ENCODE measurements around the gene SLC6A11. TPM values are rescaled to one million over a fixed set of nuclear protein-coding genes. Genes with fewer than 3 reads are reported as not detected.
A peak's percentile ranks its signal among the peaks of the same experiment; 100 is the strongest.

The SLC6A11 gene
- total and polyA plus RNA-seq, 2 of the 8 experiments (the other 6 are each of a cell fraction or from before 2014, with no cell fraction given), result 0.78 to 1.5 TPM

DNA sequence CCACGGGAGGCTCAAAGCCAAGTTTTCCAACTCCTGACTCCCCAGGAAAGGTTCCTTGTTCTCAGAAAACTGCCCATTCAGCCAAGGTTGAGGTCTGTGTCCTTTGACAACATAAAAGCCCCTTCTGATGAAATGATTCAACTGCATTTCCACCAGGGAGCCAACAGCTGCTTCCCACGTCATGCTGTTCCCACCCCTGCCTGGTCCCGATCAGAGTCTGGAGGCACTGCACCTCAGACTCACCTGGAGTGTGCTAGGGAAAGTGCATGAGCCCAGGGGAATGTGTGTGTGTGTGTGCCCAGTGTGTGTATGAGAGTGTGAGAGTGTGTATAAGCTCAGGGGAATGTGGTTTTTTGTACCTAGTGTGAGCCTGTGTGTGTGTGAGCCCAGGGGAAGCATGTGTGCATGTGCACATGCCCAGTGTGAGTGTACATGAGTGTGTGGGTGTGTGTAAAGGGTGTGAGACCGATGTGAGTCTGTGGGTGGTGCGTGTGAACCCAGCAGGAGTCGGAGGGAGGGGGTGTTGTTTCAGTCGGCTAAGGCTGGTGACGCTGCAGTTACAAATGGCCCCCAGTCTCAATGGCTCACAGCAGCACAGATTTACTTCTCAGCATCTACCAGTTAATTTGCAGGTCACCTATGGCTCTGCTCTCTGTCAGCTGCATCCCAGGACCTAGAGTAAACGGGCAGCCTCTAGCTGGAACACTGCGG lies 156.2 kb downstream of the SLC6A11 start:
- Histone ChIP-seq H3K79me2 (ENCODE audit: control insufficient read depth in 1 of 2, insufficient read depth in 2 of 2, low read length in 2 of 2) (no peaks in the 10 kb centered on the region), H3K79me1 (ENCODE audit: low read depth, low read length) (no peaks in the 10 kb centered on the region), H3K9me3 (ENCODE audit: insufficient read depth in 2 of 2, low read depth in 1 of 2, low read length in 1 of 2) (no peaks in the 10 kb centered on the region), H3K4me2 (ENCODE audit: insufficient read depth in 1 of 2, low read depth in 2 of 2, low read length in 2 of 2) (peak overlapping the region in 1 of 2 experiments; percentile 15; a peak in 1 of 4 replicates), H3K4me1 (replicated peaks in 1 of 4; ENCODE audit: control insufficient read depth in 3 of 4, insufficient read depth in 4 of 4, low read length in 3 of 4) (peaks cover 5 to 16% (median 11%) of the 10 kb centered on the region in 4 experiments), H3K27me3 (replicated peaks in 1 of 4; ENCODE audit: control insufficient read depth in 3 of 4, extremely low read depth in 1 of 4, insufficient read depth in 3 of 4, low read length in 3 of 4) (no peaks in the 10 kb centered on the region; a peak in 3 of 7 replicates), H3K23ac (ENCODE audit: insufficient read length) (no peak overlapping the region), H3K4me3 (ENCODE audit: extremely low read depth in 1 of 4, insufficient read depth in 2 of 4, low read depth in 3 of 4, low read length in 4 of 4) (no peak overlapping the region), H3K18ac (ENCODE audit: extremely low read depth, low read length) (peak overlapping the region; percentile 75; the same call in 1 of the 2 replicates), H2BK12ac (ENCODE audit: low read depth, low read length) (peak overlapping the region; percentile 94; the same call in 1 of the 2 replicates), H4K5ac (ENCODE audit: insufficient read length, low read depth, low read length) (no peak overlapping the region), H3K14ac (ENCODE audit: insufficient read length) (peak overlapping the region; percentile 2), H3K9ac (replicated peaks in 1 of 4; ENCODE audit: extremely low read depth in 1 of 4, low read depth in 3 of 4, low read length in 3 of 4) (no peak overlapping the region), H2BK20ac (ENCODE audit: low read length) (peak overlapping the region; percentile 66; the same call in 1 of the 2 replicates), H3K27ac (ENCODE audit: low read depth, low read length) (no peak overlapping the region), H2AK5ac (ENCODE audit: low read depth, low read length) (no peak overlapping the region; the same call in 1 of the 2 replicates), H2AFZ (ENCODE audit: low read length) (peak overlapping the region; percentile 7; the same call in 1 of the 2 replicates), H4K20me1 (replicated peaks in 1 of 2; ENCODE audit: control insufficient read depth in 1 of 2, insufficient read depth in 2 of 2, low read length in 2 of 2) (no peaks in the 10 kb centered on the region), H3K36me3 (ENCODE audit: control insufficient read depth in 2 of 4, insufficient read depth in 4 of 4, low read length in 3 of 4) (no peaks in the 10 kb centered on the region; a peak in 1 of 8 replicates), H4K91ac (replicated peaks; ENCODE audit: insufficient read length, low read length) (peak overlapping the region; percentile 53), H2BK120ac (replicated peaks; ENCODE audit: low read depth, low read length) (no peak overlapping the region), H2BK15ac (ENCODE audit: low read length) (peak overlapping the region; percentile 74), H2BK5ac (ENCODE audit: low read depth, low read length) (peak overlapping the region; percentile 61; the same call in 1 of the 2 replicates), H3K56ac (replicated peaks; ENCODE audit: insufficient read length, low read depth, low read length) (no peak overlapping the region), H3K23me2 (ENCODE audit: low read depth, low read length) (no peaks in the 10 kb centered on the region), H3K4ac (replicated peaks; ENCODE audit: insufficient read length, low read depth, low read length) (no peak overlapping the region), H4K8ac (ENCODE audit: extremely low read depth, insufficient read depth, low read length) (no peak overlapping the region)
- DNase-seq (ENCODE audit: low read depth in 1 of 2, low spot score in 2 of 2) (no peak), FAIRE-seq (no peak)
- CTCF ChIA-PET (ENCODE audit: partially characterized antibody), result interaction anchor here (0.9 to 3.6 kb wide), 9 partner anchors 11 to 205 kb away, joined by 3 to 13 read pairs (median 3); no protein-coding TSS in a partner anchor
- POLR2A ChIA-PET (ENCODE audit: partially characterized antibody), result no interaction called here
- TF ChIP-seq BRCA1 (IDR thresholded peaks at IDR 0.05; ENCODE audit: low read depth, low read length) (no peak), TBP (IDR thresholded peaks at IDR 0.05; ENCODE audit: low read depth, low read length) (no peak), SUZ12 (IDR thresholded peaks at IDR 0.05; ENCODE audit: low read length) (no peak), SIN3A (conservative IDR thresholded peaks at IDR 0.05 in 1 of 2, IDR thresholded peaks at IDR 0.05 in 1 of 2; ENCODE audit: low read depth in 1 of 2, low read length in 2 of 2) (no peak), CHD1 (IDR thresholded peaks at IDR 0.05; ENCODE audit: low read depth, low read length) (no peak), SP4 (IDR thresholded peaks at IDR 0.05; ENCODE audit: low read length) (no peak), BCL11A (IDR thresholded peaks at IDR 0.05; ENCODE audit: low read depth in 2 of 2, low read length in 2 of 2) (no peak), CBX8 (IDR thresholded peaks at IDR 0.05; ENCODE audit: borderline replicate concordance, low read depth, low read length) (no peak)
- TF ChIP-seq, protein P1, sequence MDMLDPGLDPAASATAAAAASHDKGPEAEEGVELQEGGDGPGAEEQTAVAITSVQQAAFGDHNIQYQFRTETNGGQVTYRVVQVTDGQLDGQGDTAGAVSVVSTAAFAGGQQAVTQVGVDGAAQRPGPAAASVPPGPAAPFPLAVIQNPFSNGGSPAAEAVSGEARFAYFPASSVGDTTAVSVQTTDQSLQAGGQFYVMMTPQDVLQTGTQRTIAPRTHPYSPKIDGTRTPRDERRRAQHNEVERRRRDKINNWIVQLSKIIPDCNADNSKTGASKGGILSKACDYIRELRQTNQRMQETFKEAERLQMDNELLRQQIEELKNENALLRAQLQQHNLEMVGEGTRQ (IDR thresholded peaks at IDR 0.05; ENCODE audit: low read length), result no peak
- 77% methylated on average over 10 of the region's 10 CpGs; no CpG with 5 or more reads in 1 of the 2 experiments for WGBS, 2 experiments (ENCODE audit: extremely low coverage in 1 of 2, insufficient coverage in 1 of 2, insufficient read length in 1 of 2, insufficient replicate concordance in 2 of 2, low coverage in 1 of 2, low lambda C conversion rate in 2 of 2, missing lambda C conversion rate in 1 of 2)

Data from H1 (cell line).